HG03378 (cell line): ENCODE measurements around the gene GDF10.

Source experiments
- ATAC-seq: cut with Tn5 transposase; IDR thresholded peaks from one replicate; pipeline ENCODE4 v1.9.1; 2021; ENCODE audit warnings: mild to moderate bottlenecking, moderate library complexity; ENCODE audit not compliant: unreplicated experiment

Gene GDF10

DNA sequence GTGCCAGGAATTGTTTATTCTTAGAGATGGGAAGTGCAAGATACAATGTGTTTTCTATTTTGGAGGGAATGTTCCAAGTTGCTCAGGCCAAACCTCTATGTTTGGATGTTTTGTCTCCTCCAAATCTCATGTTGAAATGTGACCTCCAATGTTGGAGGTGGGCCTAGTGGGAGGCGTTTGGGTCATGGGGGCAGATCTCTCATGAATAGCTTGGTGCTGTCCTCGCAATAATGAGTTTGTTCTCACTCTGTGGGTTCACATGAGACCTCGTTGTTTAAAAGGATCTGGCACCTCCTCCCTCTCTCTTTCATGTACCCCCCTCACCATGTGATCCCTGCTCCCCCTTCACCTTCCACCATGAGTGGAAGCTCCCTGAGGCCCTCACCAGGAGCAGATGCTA is 8.3 kb upstream of the GDF10 start:
- no peak for ATAC-seq

- no peak for ATAC-seq
Measured at GRCh38 chr10:47294057-47294456, 5.9 kb upstream of the GDF10 start.

DNA sequence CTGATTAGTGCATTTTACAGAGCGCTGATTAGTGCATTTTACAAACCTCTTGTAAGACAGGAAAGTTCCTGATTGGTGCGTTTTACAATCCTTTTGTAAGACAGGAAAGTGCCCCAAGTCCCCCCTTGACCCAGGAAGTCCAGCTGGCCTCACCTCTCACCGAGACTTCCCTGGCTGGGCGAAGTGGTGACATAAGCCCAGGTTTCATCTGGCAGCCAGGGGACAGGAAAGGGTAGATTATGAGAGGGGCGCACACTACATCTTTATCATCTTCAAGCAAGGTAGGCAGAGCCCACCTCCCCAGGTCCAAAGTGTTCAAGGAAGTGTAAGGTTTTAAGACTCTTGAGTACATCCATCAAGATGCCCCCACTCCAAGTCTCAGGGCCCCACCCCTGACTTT is 5.5 kb upstream of the GDF10 start:
- no peak for ATAC-seq

DNA sequence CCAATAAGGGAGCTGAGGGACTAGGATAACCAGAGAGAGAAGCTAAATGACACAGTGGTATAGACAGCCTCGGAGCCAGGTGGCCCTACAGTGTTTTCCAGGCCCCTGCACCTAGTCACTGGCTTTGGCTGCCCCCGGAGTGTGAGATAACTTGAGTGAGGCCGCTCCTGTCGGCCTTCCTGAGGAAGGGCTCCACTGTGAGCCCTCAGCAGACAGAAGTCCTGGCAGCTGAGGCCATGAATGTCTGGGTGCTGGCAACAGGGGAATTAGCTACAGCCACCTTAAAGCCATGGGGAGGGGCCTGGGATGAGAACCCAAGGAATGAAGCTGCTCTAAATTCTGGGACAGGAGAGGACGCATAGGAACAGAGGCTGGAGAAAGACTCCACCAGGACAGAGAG is 4.6 kb upstream of the GDF10 start:
- no peak for ATAC-seq

DNA sequence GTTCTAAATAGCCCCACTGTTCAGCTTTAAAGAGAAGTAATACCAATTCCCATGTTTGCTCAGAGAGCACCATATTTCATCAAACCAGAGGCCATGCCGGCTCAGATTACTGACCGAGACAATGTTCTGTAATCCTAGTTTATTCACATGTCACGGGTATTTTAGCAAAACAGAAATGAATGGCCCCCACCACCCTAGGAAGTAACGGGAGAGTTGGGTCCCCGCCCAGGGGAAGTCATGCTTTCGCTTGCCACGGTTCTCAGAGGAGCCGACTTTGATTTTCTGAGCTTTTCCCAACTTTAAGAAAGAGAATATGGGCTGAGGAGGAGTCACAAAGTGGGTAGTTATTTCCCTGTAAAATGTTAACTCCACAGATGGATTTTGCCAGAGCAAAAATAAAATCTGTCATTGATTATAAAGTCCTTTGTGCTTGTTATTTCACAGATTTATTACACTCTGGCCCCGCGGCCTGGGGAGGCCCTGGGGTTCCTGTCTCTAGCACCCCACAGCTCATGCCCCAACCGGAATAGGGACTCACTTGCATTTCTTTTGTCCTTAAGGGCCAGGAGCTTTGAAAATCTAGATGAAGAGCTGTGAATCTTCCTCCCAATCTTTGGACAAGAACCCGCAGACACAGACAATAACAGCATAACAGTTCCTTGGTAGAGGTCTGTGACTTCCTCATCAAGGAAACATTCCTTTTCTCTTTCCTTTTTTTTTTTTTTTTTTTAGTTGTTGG is 3.7 kb upstream of the GDF10 start:
- ATAC-seq = no peak

GRCh38 chr10:47296941-47297340 is 3.1 kb upstream of the GDF10 start:
- ATAC-seq = no peak

DNA sequence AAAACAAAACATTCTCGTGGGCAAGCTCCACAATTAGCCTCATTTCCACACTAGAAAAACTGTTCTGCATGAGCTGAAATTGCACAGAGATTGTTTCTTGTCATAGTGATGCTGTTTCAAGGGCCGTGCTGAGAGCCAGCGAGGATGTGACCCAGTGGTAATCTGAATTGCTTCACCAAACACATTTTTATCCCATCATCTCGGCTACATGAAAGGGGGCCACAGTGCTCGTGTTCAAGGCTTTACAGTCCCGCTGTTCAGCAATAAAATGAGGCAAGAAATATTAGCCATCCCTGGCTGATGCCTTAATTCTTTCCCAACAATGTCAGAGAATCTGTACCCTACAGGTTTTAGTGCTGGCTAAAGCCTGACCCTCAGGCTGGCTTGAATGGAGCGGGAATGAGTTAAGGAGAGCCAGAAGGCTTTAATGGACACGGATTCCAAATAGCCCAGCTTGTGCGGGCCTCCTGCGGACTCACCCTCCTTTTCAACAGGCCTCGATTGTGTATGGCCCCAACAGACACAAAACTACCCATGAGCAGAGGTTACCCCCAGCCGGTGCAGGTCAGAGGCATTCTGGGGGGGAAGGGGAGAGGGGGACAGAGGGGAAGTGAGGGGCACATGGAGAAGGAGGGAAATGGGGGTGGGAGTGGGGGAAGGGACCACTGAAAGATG is 2.0 kb upstream of the GDF10 start:
- ATAC-seq = no peak

- ATAC-seq = no peak
Measured at GRCh38 chr10:47298715-47299114, 1.3 kb upstream of the GDF10 start.

DNA sequence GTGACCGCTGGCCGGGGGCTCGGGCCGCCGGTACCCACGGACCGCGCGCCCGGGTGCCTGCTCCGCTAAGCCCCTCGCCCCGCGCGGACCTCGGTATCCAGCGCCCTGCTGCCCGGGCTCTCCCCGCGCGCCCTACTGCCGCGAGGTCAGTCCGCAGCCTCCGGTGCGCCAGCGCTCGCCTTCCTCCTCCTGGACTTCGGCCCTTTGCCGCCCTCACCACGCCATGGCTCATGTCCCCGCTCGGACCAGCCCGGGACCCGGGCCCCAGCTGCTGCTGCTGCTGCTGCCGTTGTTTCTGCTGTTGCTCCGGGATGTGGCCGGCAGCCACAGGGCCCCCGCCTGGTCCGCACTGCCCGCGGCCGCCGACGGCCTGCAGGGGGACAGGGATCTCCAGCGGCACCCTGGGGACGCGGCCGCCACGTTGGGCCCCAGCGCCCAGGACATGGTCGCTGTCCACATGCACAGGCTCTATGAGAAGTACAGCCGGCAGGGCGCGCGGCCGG is 483 bp downstream of the GDF10 start:
- ATAC-seq = no peak

- no peak for ATAC-seq
Measured at GRCh38 chr10:47301833-47302232, 1.8 kb downstream of the GDF10 start.

DNA sequence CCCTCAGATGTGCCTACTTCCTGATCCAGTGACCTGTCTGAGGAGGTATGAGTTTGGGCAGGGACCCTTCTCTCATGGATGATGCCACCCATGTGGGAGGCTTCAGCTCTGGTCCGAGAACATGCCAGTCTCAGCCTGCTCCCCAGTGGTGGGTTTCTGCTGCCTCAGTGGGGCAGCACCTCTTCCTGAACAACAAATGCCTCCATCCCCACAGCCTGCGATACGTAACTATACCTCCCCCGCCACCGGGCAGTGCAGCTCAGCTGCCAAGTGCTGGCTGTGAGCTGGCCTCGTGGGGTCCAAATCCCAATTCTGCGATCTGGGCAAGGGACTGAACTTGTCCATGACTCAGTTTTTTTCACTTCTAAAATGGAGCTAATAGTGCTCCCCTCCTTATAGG is 3.1 kb downstream of the GDF10 start:
- no peak for ATAC-seq

DNA sequence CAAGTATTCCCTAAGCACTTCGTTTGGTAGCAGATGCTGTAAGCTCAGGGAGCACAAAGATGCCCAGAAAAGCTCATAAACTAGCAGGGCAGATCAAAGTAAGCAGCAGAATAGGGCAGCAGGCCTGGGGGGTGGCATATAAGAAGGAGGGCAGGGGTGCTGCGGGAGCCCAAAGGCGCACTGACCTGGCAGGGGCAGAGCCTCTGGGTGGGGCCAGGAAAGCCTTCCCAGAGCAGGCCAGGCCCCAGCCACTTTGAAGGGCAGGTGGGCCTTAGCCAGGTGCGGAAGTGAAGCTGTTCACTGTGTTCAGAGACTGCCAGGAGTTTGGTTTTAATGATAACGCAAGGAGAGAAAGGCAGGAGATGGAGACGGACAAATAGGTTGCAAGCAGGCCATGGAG is 3.9 kb downstream of the GDF10 start:
- ATAC-seq = no peak

- ATAC-seq = no peak
Measured at GRCh38 chr10:47305566-47305965, 5.6 kb downstream of the GDF10 start.

DNA sequence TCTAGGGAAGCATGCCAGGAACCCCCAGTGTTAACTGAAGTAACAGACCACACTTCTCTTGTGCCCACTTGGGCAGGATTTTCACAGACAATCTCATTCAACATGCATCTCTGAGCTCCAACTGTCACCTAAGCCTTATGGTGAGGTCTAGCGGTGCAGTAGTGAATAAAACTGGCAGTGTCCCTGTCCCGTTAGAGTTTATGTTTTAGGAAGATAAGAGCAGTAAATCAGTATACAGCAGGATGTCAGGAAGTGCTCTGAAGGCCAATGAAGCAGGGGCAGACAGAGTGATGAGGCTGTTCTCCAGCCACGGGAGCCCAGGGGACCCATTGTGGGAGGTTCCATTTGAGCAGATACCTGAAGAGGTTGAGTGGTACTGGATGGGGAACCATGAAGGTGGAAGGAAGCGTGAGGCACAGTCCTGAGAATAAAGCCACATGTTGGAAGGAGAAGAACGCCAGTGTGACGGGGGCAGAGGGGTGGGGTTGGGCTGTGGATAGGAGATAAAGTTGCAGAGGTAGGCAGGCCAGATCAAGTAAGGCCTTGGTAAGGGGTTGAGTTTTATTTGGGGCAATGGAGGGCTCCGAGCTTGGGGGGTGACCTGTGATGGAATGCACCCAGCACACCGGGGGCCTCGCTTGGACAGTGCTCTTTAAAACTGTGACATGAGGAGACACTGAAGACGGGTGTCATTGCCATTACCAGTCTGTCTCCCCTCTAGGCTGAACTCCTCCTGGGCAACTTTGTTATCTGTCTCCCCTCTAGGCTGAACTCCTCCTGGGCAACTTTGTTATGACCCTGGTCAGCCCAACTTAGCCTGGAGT is 6.6 kb downstream of the GDF10 start:
- no peak for ATAC-seq

- ATAC-seq = no peak
Measured at GRCh38 chr10:47307381-47307780, 7.4 kb downstream of the GDF10 start.

GRCh38 chr10:47308775-47309174 is 8.8 kb downstream of the GDF10 start:
- ATAC-seq = no peak

DNA sequence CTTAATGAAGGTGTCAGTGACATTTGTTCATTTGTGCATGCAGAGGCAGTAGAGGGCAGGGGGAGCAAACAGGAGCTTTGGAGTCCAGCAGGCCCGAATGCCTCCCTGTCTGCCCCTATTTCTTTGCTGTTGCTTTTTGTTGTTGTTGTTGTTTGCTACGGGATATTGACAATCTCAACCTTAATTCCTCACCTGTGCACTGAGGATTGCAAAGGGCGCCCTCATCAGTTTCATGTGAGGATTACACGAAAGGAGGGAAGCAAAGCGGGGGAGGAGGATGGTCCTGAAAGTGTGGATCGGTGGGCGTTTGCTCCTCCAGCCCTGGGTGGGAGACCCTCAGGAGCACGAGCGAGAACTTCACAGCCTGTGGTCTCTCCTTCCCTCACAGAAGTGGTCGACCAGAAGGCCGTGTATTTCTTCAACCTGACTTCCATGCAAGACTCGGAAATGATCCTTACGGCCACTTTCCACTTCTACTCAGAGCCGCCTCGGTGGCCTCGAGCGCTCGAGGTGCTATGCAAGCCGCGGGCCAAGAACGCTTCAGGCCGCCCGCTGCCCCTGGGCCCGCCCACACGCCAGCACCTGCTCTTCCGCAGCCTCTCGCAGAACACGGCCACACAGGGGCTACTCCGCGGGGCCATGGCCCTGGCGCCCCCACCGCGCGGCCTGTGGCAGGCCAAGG is 9.6 kb downstream of the GDF10 start:
- ATAC-seq = no peak

DNA sequence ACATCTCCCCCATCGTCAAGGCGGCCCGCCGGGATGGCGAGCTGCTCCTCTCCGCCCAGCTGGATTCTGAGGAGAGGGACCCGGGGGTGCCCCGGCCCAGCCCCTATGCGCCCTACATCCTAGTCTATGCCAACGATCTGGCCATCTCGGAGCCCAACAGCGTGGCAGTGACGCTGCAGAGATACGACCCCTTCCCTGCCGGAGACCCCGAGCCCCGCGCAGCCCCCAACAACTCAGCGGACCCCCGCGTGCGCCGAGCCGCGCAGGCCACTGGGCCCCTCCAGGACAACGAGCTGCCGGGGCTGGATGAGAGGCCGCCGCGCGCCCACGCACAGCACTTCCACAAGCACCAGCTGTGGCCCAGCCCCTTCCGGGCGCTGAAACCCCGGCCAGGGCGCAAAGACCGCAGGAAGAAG is 10.1 kb downstream of the GDF10 start:
- no peak for ATAC-seq

DNA sequence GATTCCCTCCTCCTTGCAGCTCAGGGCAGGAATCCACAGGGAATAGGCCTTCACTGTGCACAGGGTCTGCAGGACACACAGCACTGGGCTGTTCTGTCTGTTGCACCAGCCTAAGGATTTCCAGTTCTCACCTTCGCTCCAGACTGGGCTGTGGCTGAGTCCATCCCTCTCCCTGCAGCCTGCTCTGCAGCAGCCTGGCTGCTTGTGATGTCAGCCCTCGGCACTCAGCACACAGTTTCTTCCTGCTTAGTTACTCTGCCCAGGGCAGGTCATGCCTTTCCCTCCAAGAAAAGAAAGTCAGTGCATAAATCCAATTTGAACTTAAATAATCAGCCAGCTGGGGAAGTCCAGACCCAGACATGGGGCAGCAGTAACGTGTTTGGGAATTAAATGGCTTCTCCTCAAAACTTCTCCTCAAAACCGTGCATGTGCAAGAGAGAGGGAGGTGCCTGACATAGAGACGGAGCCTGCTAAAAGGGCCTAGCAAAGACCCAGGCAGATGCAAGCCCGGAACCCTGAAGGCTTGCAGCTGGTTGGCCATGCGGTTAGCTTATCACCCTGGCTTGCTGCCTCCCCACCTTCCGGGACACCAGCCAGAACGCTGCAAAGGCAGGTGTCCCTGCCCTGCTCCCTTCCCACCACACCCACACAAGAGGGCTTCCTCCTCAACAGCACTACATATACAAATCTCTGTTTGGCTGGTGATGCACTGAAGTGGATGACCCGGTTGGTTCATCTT is 11.4 kb downstream of the GDF10 start:
- ATAC-seq = no peak

GRCh38 chr10:47311932-47312662 is 12.1 kb downstream of the GDF10 start:
- no peak for ATAC-seq
